PC-3 (cell line): ENCODE measurements around the gene SF3B2. TPM values are rescaled to one million over a fixed set of nuclear protein-coding genes. Genes with fewer than 3 reads are reported as not detected.
"Not testable (repeated sequence)": the region's sequence is repeated elsewhere in the genome, so short reads cannot be mapped to it uniquely, and the experiment has no call there.

ENCODE experiments used
- ATAC-seq: fragments of 200-7000 bp; cut with Tn5 transposase; 2 replicates; pipeline ENCODE4 v1.9.1; 2020; ENCODE audit warnings: mild to moderate bottlenecking, moderate library complexity
- BruUV-seq: library from RNA; stranded (reverse); fragments of 400-500 nt; replicated peaks from 2 replicates; lab custom pipeline; 2021; lab: Mats Ljungman, UMichigan
- CTCF ChIA-PET: fragments of 300-600 bp; sonication (Branson Sonifier 250); formaldehyde crosslinking; loops from one replicate; lab custom pipeline; 2022; ENCODE audit warnings: antibody characterized with exemption; lab: Charles Lee
- POLR2A ChIA-PET: fragments of 300-600 bp; sonication (Branson Sonifier 250); formaldehyde crosslinking; loops from one replicate; lab custom pipeline; 2022; ENCODE audit warnings: antibody characterized with exemption; ENCODE audit not compliant: unreplicated experiment; lab: Charles Lee
- DNase-seq: peaks from one replicate; pipeline ENCODE4 v3.0.0-alpha.2; 2015
- H2AFZ ChIP-seq: fragments of 300-600 bp; sonication (generic); 2 replicates; pipeline ENCODE4 v1.6.0; 2016; ENCODE audit warnings: antibody characterized with exemption, low read length
- H3F3A ChIP-seq: fragments of 300-600 bp; sonication (generic); one replicate; pipeline ENCODE4 v1.6.0; 2017; ENCODE audit warnings: antibody characterized with exemption, low read length, control low read depth, mild to moderate bottlenecking; ENCODE audit not compliant: unreplicated experiment
- H3K27ac ChIP-seq: fragments of 300-600 bp; sonication (generic); 2 replicates; pipeline ENCODE4 v1.5.1; 2016; ENCODE audit warnings: mild to moderate bottlenecking, low read length
- H3K27me3 ChIP-seq: fragments of 300-600 bp; sonication (generic); 2 replicates; pipeline ENCODE4 v1.6.1; 2016; ENCODE audit warnings: low read length, mixed read lengths
- H3K36me3 ChIP-seq: fragments of 300-600 bp; sonication (generic); 2 replicates; pipeline ENCODE4 v1.6.1; 2016; ENCODE audit warnings: low read depth, mixed run types, low read length, mixed read lengths
- H3K4me1 ChIP-seq: fragments of 300-600 bp; sonication (generic); 2 replicates; pipeline ENCODE4 v1.5.1; 2016; ENCODE audit warnings: low read length; ENCODE audit not compliant: insufficient read depth
- H3K4me2 ChIP-seq: fragments of 300-600 bp; sonication (generic); 2 replicates; pipeline ENCODE4 v1.6.0; 2016; ENCODE audit warnings: low read length
- H3K4me3 ChIP-seq: fragments of 300-600 bp; sonication (generic); 2 replicates; pipeline ENCODE4 v1.5.1; 2016; ENCODE audit warnings: mild to moderate bottlenecking, low read length, mixed read lengths
- H3K79me2 ChIP-seq: fragments of 300-600 bp; sonication (generic); 2 replicates; pipeline ENCODE4 v1.6.1; 2017; ENCODE audit warnings: low read length, mixed read lengths
- H3K9ac ChIP-seq: fragments of 300-600 bp; sonication (generic); 2 replicates; pipeline ENCODE4 v1.6.0; 2016; ENCODE audit warnings: mild to moderate bottlenecking, low read length
- H3K9me2 ChIP-seq: fragments of 300-600 bp; sonication (generic); replicated peaks from 2 replicates; pipeline ENCODE4 v1.6.1; 2016; ENCODE audit warnings: mixed run types, low read length, mixed read lengths
- H3K9me3 ChIP-seq: fragments of 300-600 bp; sonication (generic); 2 replicates; pipeline ENCODE4 v1.6.1; 2016; ENCODE audit warnings: low read length, mixed read lengths
- H4K20me1 ChIP-seq: fragments of 300-600 bp; sonication (generic); 2 replicates; pipeline ENCODE4 v1.6.1; 2016; ENCODE audit warnings: low read length, mixed read lengths
- EZH2 ChIP-seq: fragments of 300-600 bp; sonication (generic); IDR thresholded peaks from one replicate; pipeline ENCODE4 v1.6.1; 2017; ENCODE audit warnings: antibody characterized with exemption, mild to moderate bottlenecking, low read length; ENCODE audit not compliant: unreplicated experiment
- EZH2phosphoT487 ChIP-seq: fragments of 300-600 bp; sonication (generic); IDR thresholded peaks from 2 replicates; pipeline ENCODE4 v1.6.1; 2018; ENCODE audit warnings: mild to moderate bottlenecking, antibody characterized with exemption, low read length, borderline replicate concordance
- intact Hi-C: fragments of 100-400 bp; cut with micrococcal nuclease; formaldehyde crosslinking; loops from 2 replicates; pipeline ENCODE4 v1.9.0; 2023
- total RNA-seq: library from RNA; depleted of rRNA; stranded (reverse); fragments of >200 nt; gene quantifications from 2 replicates; pipeline ENCODE4 v1.2.3, GENCODE V29; 2014
- TF ChIP-seq, protein P1 (sequence below): fragments of 300-600 bp; sonication (generic); conservative IDR thresholded peaks from 2 replicates; pipeline ENCODE4 v1.5.1; 2017; ENCODE audit warnings: antibody characterized with exemption, low read depth, mild to moderate bottlenecking, low read length

SF3B2 gene
- total RNA-seq, 1 experiment from 2014 or later: 241 TPM

DNA sequence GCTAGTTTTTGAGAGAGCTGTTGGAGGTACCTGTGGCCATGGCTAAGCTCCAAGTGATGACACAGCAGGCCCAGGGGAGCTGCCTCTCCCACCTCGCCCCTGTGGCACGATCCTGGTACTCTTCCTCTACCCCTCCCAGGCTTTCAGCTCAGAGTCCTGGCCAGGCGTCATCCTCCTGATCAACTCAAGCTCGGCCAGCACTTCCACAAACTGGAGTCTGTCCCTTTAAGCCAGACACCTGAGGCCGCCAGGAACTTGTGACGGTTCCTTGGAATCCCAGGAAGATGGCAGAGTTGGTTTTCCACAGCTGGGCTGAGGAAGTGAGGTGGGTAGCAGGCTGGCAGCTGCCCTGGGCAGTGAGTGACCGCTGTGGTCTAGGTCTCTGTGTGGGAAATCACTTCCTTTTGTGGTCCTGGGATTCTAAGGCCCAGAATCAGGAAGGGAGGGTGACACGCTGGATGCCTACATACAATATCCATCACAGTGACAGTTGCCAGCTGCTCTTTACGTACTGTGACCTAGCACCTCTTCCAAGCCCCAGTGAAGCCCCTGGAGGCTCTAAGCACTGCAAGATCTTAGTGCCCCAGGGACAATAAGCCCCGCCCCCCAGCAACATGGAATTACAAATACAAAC, 43.6 kb upstream of the SF3B2 start:
- peaks cover 11% of the 10 kb centered on the region for H3K79me2 ChIP-seq
- H2AFZ ChIP-seq: no peak overlapping the region
- H3K9me2 ChIP-seq: no peaks in the 10 kb centered on the region
- ATAC-seq (no peak; the same call in 1 of the 2 replicates), DNase-seq (peak; percentile 53)
- H3K4me2 ChIP-seq: no peak overlapping the region
- peaks cover 33% of the 10 kb centered on the region for H3K4me1 ChIP-seq
- H3K9me3 ChIP-seq: no peaks in the 10 kb centered on the region
- H3K27ac ChIP-seq: no peak overlapping the region
- H3K9ac ChIP-seq: no peak overlapping the region
- H3K27me3 ChIP-seq: no peaks in the 10 kb centered on the region
- intact Hi-C loops: no loop called here
- ChIA-PET CTCF (interaction anchor here (0.5 to 0.7 kb wide), 2 partner anchors 251 to 405 kb away, joined by 3 to 4 read pairs; no protein-coding TSS in a partner anchor), POLR2A (interaction anchor here (0.6 kb wide), 1 partner anchor 296 kb away, joined by 6 read pairs; no protein-coding TSS in a partner anchor)
- H3K4me3 ChIP-seq: no peak overlapping the region
- peaks cover 15% of the 10 kb centered on the region; the same call in 1 of the 2 replicates for H3K36me3 ChIP-seq
- TF ChIP-seq EZH2 (no peak), EZH2phosphoT487 (no peak)
- TF ChIP-seq, protein P1, sequence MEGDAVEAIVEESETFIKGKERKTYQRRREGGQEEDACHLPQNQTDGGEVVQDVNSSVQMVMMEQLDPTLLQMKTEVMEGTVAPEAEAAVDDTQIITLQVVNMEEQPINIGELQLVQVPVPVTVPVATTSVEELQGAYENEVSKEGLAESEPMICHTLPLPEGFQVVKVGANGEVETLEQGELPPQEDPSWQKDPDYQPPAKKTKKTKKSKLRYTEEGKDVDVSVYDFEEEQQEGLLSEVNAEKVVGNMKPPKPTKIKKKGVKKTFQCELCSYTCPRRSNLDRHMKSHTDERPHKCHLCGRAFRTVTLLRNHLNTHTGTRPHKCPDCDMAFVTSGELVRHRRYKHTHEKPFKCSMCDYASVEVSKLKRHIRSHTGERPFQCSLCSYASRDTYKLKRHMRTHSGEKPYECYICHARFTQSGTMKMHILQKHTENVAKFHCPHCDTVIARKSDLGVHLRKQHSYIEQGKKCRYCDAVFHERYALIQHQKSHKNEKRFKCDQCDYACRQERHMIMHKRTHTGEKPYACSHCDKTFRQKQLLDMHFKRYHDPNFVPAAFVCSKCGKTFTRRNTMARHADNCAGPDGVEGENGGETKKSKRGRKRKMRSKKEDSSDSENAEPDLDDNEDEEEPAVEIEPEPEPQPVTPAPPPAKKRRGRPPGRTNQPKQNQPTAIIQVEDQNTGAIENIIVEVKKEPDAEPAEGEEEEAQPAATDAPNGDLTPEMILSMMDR: no peak
- H4K20me1 ChIP-seq: no peaks in the 10 kb centered on the region
- peaks cover 9% of the 10 kb centered on the region for H3F3A ChIP-seq
- no TSS peak for BruUV-seq

DNA sequence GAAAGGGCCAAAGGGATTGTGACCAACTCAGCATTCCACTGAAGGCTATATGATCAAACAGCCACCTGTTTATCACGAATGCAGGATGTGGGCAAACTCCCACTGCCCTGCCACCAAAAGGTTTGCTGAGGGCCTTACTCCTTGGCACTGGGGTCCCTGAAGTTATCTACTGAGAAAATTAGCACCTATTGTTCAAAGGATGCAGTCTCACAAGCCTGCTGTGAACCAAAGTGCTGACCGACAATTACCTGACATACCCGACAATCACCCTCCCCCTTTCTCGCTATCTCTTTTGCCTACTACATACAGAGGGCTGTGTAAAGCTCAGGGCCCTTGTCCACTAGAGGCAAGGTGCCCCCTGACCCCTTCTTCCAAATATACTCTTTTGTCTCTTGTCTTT, 42.1 kb upstream of the SF3B2 start:
- H3K27me3 ChIP-seq, BruUV-seq, H3K4me2 ChIP-seq, H3K9me2 ChIP-seq, ATAC-seq, H4K20me1 ChIP-seq, CTCF ChIA-PET, H3K4me3 ChIP-seq, H3F3A ChIP-seq, POLR2A ChIA-PET, H3K36me3 ChIP-seq, H3K9me3 ChIP-seq, H2AFZ ChIP-seq, H3K9ac ChIP-seq, intact Hi-C loops, DNase-seq, H3K27ac ChIP-seq, H3K79me2 ChIP-seq: not testable (repeated sequence)
- H3K4me1 ChIP-seq: peaks cover 37% of the 10 kb centered on the region

DNA sequence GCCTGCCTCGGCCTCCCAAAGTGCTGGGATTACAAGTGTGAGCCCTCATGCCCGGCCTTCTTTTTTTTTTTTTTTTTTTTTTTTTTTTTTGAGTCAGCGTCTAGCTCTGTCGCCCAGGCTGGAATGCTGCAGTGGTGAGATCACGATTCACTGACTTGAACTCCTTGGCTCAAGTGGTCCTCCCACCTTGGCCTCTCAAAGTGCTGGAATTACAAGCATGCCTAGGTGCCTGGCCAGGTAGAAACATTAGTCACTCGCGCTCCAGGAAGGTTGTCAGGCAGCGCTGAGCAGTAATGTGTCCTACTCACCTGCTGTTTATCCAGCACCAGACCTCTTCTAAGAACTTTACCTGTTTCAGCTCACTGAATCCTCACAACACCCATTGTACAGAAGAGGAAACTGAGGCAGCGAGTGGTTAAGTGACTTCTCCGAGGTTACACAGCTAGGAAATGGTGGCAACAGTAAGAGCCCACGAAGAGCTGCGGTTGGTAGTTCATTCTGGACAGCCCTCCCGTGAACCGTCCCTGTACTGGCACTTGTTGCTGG, 40.9 kb upstream of the SF3B2 start:
- POLR2A ChIA-PET: interaction anchor here (0.6 to 0.9 kb wide), 2 partner anchors 8 to 100 kb away, joined by 3 read pairs; no protein-coding TSS in a partner anchor
- H2AFZ ChIP-seq: peak overlapping the region; percentile 75
- DNase-seq: peak; percentile 98
- H3K36me3 ChIP-seq: no peaks in the 10 kb centered on the region
- H3F3A ChIP-seq: no peaks in the 10 kb centered on the region
- peak overlapping the region; percentile 59 for H3K4me3 ChIP-seq
- peak overlapping the region; percentile 33 for H3K27ac ChIP-seq
- ATAC-seq: peak; percentile 60
- no peak for TF ChIP-seq EZH2phosphoT487
- TF ChIP-seq EZH2: no peak
- TF ChIP-seq, protein P1: no peak
- no peaks in the 10 kb centered on the region for H4K20me1 ChIP-seq
- H3K27me3 ChIP-seq: no peaks in the 10 kb centered on the region
- no peak overlapping the region for H3K9ac ChIP-seq
- H3K9me3 ChIP-seq: no peaks in the 10 kb centered on the region
- CTCF ChIA-PET: interaction anchor here (0.6 to 1.2 kb wide), 2 partner anchors 34 to 119 kb away, joined by 3 to 8 read pairs; no protein-coding TSS in a partner anchor
- H3K4me2 ChIP-seq: peak overlapping the region; percentile 84
- no peaks in the 10 kb centered on the region for H3K9me2 ChIP-seq
- intact Hi-C loops: no loop called here
- peaks cover 49% of the 10 kb centered on the region for H3K4me1 ChIP-seq
- BruUV-seq: no TSS peak
- no peaks in the 10 kb centered on the region for H3K79me2 ChIP-seq
